Epidermal melanocyte (primary cell): ENCODE data around the gene STRBP.
"Not testable (repeated sequence)": the region's sequence is repeated elsewhere in the genome, so short reads cannot be mapped to it uniquely, and the experiment has no call there.

Experiments used
- DNase-seq: peaks from one replicate; pipeline ENCODE4 v3.0.0; 2011; ENCODE audit warnings: low spot score; ENCODE audit not compliant: insufficient read length

The STRBP gene

GRCh38 chr9:123268465-123269259 lies at the start of gene STRBP:
Gene STRBP (minus strand): TSS chr9:123268586. CDS start chr9:123184134, 84,452 bp downstream.
- peak; percentile 96 for DNase-seq

- no peak for DNase-seq
Measured at GRCh38 chr9:123316053-123316718, 47.8 kb upstream of the STRBP start.

- no peak for DNase-seq
Measured at GRCh38 chr9:123315635-123316034, 47.2 kb upstream of the STRBP start.

GRCh38 chr9:123314617-123315016 lies 46.2 kb upstream of the STRBP start:
- DNase-seq: no peak

- DNase-seq: no peak
Measured at GRCh38 chr9:123312306-123312877, 44.0 kb upstream of the STRBP start.

- DNase-seq: no peak
Measured at GRCh38 chr9:123311250-123311752, 42.9 kb upstream of the STRBP start.

- DNase-seq: no peak
Measured at GRCh38 chr9:123310551-123311249, 42.3 kb upstream of the STRBP start.

GRCh38 chr9:123309611-123310010 lies 41.2 kb upstream of the STRBP start:
- DNase-seq: no peak

- DNase-seq: no peak
Measured at GRCh38 chr9:123305879-123306278, 37.5 kb upstream of the STRBP start.

GRCh38 chr9:123304340-123304691 lies 35.9 kb upstream of the STRBP start:
- DNase-seq: no peak

GRCh38 chr9:123302348-123303214 lies 34.2 kb upstream of the STRBP start:
- DNase-seq: no peak

- not testable (repeated sequence) for DNase-seq
Measured at GRCh38 chr9:123301936-123302335, 33.5 kb upstream of the STRBP start.

GRCh38 chr9:123300554-123300953 lies 32.2 kb upstream of the STRBP start:
- no peak for DNase-seq

GRCh38 chr9:123299558-123300126 lies 31.3 kb upstream of the STRBP start:
- no peak for DNase-seq

- no peak for DNase-seq
Measured at GRCh38 chr9:123296174-123296573, 27.8 kb upstream of the STRBP start.

- DNase-seq: no peak
Measured at GRCh38 chr9:123291736-123292135, 23.4 kb upstream of the STRBP start.

- no peak for DNase-seq
Measured at GRCh38 chr9:123290764-123291163, 22.4 kb upstream of the STRBP start.

- DNase-seq: no peak
Measured at GRCh38 chr9:123287639-123288038, 19.3 kb upstream of the STRBP start.

GRCh38 chr9:123286324-123286723 lies 17.9 kb upstream of the STRBP start:
- no peak for DNase-seq

GRCh38 chr9:123284656-123285055 lies 16.3 kb upstream of the STRBP start:
- no peak for DNase-seq
